Kidney epithelial cell (primary cell): Measurements from ENCODE around the gene BRS3. TPM values are rescaled to one million over a fixed set of nuclear protein-coding genes. Genes with fewer than 3 reads are reported as not detected.
"Not testable (repeated sequence)": the region's sequence is repeated elsewhere in the genome, so short reads cannot be mapped to it uniquely, and the experiment has no call there.

ENCODE experiments used
- DNase-seq: peaks from one replicate; pipeline ENCODE4 v3.0.0-alpha.2; 2010; ENCODE audit warnings: low read depth
- H3K27me3 ChIP-seq: 2 replicates; pipeline ENCODE4 v1.6.0; 2011; ENCODE audit warnings: low read length; ENCODE audit not compliant: control insufficient read depth, insufficient read depth
- H3K36me3 ChIP-seq: 2 replicates; pipeline ENCODE4 v1.5.1; 2011; ENCODE audit warnings: low read length; ENCODE audit not compliant: control insufficient read depth, insufficient read depth
- H3K4me3 ChIP-seq: 2 replicates; pipeline ENCODE4 v1.5.1; 2011; ENCODE audit warnings: low read depth, mild to moderate bottlenecking, control low read depth, low read length
- total RNA-seq: library from RNA; depleted of rRNA; stranded (reverse); fragments of >200 nt; gene quantifications from 2 replicates; pipeline ENCODE4 v1.2.3, GENCODE V29; 2015
- TF ChIP-seq, protein P1 (sequence below): IDR thresholded peaks from 2 replicates; pipeline ENCODE4 v1.5.1; 2011; ENCODE audit warnings: mild to moderate bottlenecking, moderate library complexity, low read length, control low read depth, inconsistent platforms; ENCODE audit not compliant: insufficient read depth, poor library complexity, severe bottlenecking

The BRS3 gene
- total RNA-seq, result not detected in 2 replicates

DNA sequence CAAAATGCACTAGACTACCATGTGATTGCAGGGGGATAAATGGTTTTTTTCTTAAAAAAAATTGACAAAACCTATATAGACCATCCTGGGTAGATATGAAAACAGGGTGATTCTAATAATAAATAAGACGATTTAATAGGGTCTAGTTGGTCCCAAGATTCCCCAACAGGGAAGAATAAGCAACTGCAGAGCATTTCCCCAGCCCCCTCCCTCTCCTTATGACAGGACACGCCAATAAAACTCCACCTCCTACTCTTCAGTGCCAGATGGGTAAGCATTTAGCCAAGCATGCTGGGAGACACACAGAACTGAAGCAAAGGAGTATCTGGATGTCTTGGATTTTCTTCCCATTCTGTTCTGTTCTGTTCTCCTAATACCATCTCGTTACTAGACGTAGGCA is at the start of gene BRS3:
TSS of gene BRS3 (plus strand) at position 301 of the 400 bp plus-strand sequence. CDS start 168 bp downstream, outside the sequence.
- Histone ChIP-seq H3K27me3 (no peaks in the 10 kb centered on the region), H3K4me3 (no peak within 1 kb of the TSS), H3K36me3 (no peaks in the 10 kb centered on the region)
- DNase-seq, result no peak
- TF ChIP-seq, protein P1, sequence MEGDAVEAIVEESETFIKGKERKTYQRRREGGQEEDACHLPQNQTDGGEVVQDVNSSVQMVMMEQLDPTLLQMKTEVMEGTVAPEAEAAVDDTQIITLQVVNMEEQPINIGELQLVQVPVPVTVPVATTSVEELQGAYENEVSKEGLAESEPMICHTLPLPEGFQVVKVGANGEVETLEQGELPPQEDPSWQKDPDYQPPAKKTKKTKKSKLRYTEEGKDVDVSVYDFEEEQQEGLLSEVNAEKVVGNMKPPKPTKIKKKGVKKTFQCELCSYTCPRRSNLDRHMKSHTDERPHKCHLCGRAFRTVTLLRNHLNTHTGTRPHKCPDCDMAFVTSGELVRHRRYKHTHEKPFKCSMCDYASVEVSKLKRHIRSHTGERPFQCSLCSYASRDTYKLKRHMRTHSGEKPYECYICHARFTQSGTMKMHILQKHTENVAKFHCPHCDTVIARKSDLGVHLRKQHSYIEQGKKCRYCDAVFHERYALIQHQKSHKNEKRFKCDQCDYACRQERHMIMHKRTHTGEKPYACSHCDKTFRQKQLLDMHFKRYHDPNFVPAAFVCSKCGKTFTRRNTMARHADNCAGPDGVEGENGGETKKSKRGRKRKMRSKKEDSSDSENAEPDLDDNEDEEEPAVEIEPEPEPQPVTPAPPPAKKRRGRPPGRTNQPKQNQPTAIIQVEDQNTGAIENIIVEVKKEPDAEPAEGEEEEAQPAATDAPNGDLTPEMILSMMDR, result no peak

DNA sequence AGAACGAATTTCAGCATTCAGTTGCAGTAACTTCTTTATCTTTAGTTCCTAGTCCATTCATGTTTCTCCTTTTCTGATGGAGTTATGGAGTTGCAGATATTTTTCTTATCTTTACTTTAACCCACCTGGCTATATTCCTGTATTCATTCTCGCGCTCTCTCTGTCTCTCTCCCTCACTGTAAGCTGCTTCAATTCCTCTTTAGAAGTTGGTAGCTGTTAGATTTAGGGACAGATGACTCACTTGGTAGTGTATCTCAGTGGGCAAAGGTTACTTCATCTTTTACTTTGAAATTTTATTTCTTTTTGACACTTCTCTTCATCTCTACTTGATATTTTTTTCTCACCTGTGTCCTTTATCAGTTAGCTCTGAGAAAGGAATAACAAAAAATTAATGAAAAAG is 49.6 kb upstream of the BRS3 start:
- no peaks in the 10 kb centered on the region for H3K27me3 ChIP-seq
- TF ChIP-seq, protein P1, result no peak
- no peaks in the 10 kb centered on the region for H3K36me3 ChIP-seq
- no peak for DNase-seq
- H3K4me3 ChIP-seq, result no peak overlapping the region

DNA sequence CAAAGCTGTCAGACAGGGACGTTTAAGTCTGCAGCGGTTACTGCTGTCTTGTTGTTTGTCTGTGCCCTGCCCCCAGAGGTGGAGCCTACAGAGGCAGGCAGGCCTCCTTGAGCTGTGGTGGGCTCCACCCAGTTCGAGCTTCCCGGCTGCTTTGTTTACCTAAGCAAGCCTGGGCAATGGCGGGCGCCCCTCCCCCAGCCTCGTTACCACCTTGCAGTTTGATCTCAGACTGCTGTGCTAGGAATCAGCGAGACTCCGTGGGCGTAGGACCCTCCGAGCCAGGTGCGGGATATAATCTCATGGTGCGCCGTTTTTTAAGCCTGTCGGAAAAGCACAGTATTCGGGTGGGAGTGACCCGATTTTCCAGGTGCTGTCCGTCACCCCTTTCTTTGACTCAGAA is 42.1 kb upstream of the BRS3 start:
- H3K4me3 ChIP-seq, H3K27me3 ChIP-seq, DNase-seq, H3K36me3 ChIP-seq: not testable (repeated sequence)

DNA sequence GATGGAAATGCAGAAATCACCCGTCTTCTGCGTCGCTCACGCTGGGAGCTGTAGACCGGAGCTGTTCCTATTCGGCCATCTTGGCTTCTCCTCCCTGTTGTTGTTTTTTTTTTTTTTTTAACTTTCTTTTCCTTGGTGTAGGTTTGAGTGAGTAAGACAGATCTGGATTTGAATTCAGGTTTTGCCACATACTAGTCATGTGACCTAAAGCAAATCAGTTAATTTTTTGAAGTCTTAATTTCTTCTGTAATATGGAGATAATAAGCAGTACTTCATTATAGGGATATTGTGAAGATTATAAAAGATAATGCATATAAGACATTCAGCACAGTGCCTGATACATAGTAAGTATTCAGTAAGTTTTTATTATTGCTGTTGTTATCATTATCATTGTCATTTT is 41.5 kb upstream of the BRS3 start:
- TF ChIP-seq, protein P1, result no peak
- no peak for DNase-seq
- Histone ChIP-seq H3K36me3 (no peaks in the 10 kb centered on the region), H3K27me3 (no peaks in the 10 kb centered on the region), H3K4me3 (no peak overlapping the region)

DNA sequence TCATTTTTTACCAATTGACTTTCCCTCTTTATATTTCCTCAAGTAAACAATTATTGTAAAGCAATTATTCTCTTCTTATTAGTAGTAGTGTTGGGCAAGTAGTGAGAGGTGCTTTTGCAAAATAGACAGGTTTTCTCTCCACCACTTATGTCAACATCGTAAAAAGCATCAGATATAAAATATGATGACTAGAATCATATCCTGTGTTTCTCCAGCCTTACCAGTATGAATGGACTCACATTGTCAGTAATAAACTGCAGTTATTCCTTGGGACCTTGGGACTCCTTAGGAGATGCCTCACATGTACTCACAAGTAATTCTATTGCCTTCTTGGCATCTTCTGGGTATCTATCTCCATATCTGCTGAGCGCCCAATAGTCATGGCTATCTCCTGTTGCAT is 40.4 kb upstream of the BRS3 start:
- Histone ChIP-seq H3K27me3 (no peaks in the 10 kb centered on the region), H3K4me3 (no peak overlapping the region), H3K36me3 (no peaks in the 10 kb centered on the region)
- TF ChIP-seq, protein P1, result no peak
- no peak for DNase-seq

DNA sequence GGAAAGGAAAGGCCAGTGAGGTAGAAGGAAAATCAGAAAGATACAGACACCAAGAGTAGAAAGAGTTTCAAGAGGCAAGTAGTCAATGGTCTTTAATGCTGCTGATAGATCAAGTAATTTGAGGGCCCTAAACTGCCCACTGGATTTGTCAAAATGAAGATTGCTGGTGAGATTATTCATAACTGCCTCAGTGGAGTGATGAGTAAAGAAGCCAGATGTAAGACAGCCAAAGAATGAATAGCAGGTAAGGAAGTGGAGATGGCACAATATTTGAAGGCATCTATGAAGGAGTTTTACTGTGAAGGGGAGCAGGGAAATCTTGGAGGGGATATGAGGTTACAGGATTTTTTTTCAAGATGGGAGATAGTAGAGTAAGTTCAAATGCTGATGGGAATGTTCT is 39.8 kb upstream of the BRS3 start:
- TF ChIP-seq, protein P1, result no peak
- H3K27me3 ChIP-seq, result no peaks in the 10 kb centered on the region
- no peak for DNase-seq
- H3K4me3 ChIP-seq, result no peak overlapping the region
- H3K36me3 ChIP-seq, result no peaks in the 10 kb centered on the region
